OCI-LY1 (cell line): ENCODE data around the gene MAFB.

Source experiments
- H2AFZ ChIP-seq: fragments of 200-600 bp; sonication (generic), shearing (Covaris generic); 2 replicates; pipeline ENCODE4 v1.6.0; 2014; ENCODE audit warnings: antibody characterized with exemption, mild to moderate bottlenecking, low read length
- H3F3A ChIP-seq: fragments of 200-600 bp; sonication (generic), shearing (Covaris generic); 2 replicates; pipeline ENCODE4 v1.6.0; 2014; ENCODE audit warnings: mild to moderate bottlenecking, antibody characterized with exemption, low read length, moderate library complexity; ENCODE audit not compliant: insufficient read depth
- H3K27ac ChIP-seq: fragments of 200-600 bp; sonication (generic); 2 replicates; pipeline ENCODE4 v1.5.1; 2014; ENCODE audit warnings: low read length, mixed run types, mild to moderate bottlenecking, low read depth; ENCODE audit not compliant: poor library complexity, severe bottlenecking
- H3K27me3 ChIP-seq: fragments of 200-600 bp; sonication (generic); 2 replicates; pipeline ENCODE4 v1.6.0; 2014; ENCODE audit warnings: antibody characterized with exemption, mild to moderate bottlenecking, low read length, moderate library complexity; ENCODE audit not compliant: insufficient read depth
- H3K36me3 ChIP-seq: fragments of 200-600 bp; sonication (generic); 2 replicates; pipeline ENCODE4 v1.6.1; 2014; ENCODE audit warnings: mild to moderate bottlenecking, antibody characterized with exemption, low read length, moderate library complexity, mixed read lengths; ENCODE audit not compliant: insufficient read depth
- H3K4me1 ChIP-seq: fragments of 200-600 bp; sonication (generic); 2 replicates; pipeline ENCODE4 v1.5.1; 2014; ENCODE audit warnings: mild to moderate bottlenecking, low read length, moderate library complexity; ENCODE audit not compliant: insufficient read depth, severe bottlenecking
- H3K4me2 ChIP-seq: fragments of 200-600 bp; sonication (generic), shearing (Covaris generic); 2 replicates; pipeline ENCODE4 v1.6.1; 2014; ENCODE audit warnings: low read length
- H3K4me3 ChIP-seq: fragments of 200-600 bp; sonication (generic); 2 replicates; pipeline ENCODE4 v1.5.1; 2014; ENCODE audit warnings: low read length, low read depth, mild to moderate bottlenecking, mixed read lengths; ENCODE audit not compliant: poor library complexity, severe bottlenecking
- H3K79me2 ChIP-seq: fragments of 200-600 bp; shearing (Covaris generic); 2 replicates; pipeline ENCODE4 v1.6.1; 2016; ENCODE audit warnings: mixed run types, low read length, mixed read lengths; ENCODE audit not compliant: insufficient read depth
- H3K9ac ChIP-seq: fragments of 200-600 bp; sonication (generic), shearing (Covaris generic); 2 replicates; pipeline ENCODE4 v1.6.1; 2014; ENCODE audit warnings: mild to moderate bottlenecking, low read length, mixed read lengths
- H3K9me2 ChIP-seq: fragments of 200-600 bp; sonication (generic), shearing (Covaris generic); 2 replicates; pipeline ENCODE4 v1.6.1; 2014; ENCODE audit warnings: low read depth, mild to moderate bottlenecking, low read length, mixed read lengths
- H3K9me3 ChIP-seq: fragments of 200-600 bp; shearing (Covaris generic); 2 replicates; pipeline ENCODE4 v1.6.1; 2014; ENCODE audit warnings: low read length, mixed read lengths
- H4K20me1 ChIP-seq: fragments of 200-600 bp; sonication (generic), shearing (Covaris generic); 2 replicates; pipeline ENCODE4 v1.6.0; 2016; ENCODE audit warnings: mild to moderate bottlenecking, low read length; ENCODE audit not compliant: insufficient read depth
- EZH2 ChIP-seq: fragments of 200-600 bp; sonication (generic), shearing (Covaris generic); IDR thresholded peaks from 2 replicates; pipeline ENCODE4 v1.8.0; 2017; ENCODE audit warnings: borderline replicate concordance, mixed run types, mild to moderate bottlenecking, antibody characterized with exemption, low read length, moderate library complexity, mixed read lengths
- TF ChIP-seq, protein P1 (sequence below): fragments of 200-600 bp; sonication (generic), shearing (Covaris generic); IDR thresholded peaks from 2 replicates; pipeline ENCODE4 v1.5.1; 2017; ENCODE audit warnings: mild to moderate bottlenecking, antibody characterized with exemption, low read length, moderate library complexity, mixed read lengths

MAFB gene

DNA sequence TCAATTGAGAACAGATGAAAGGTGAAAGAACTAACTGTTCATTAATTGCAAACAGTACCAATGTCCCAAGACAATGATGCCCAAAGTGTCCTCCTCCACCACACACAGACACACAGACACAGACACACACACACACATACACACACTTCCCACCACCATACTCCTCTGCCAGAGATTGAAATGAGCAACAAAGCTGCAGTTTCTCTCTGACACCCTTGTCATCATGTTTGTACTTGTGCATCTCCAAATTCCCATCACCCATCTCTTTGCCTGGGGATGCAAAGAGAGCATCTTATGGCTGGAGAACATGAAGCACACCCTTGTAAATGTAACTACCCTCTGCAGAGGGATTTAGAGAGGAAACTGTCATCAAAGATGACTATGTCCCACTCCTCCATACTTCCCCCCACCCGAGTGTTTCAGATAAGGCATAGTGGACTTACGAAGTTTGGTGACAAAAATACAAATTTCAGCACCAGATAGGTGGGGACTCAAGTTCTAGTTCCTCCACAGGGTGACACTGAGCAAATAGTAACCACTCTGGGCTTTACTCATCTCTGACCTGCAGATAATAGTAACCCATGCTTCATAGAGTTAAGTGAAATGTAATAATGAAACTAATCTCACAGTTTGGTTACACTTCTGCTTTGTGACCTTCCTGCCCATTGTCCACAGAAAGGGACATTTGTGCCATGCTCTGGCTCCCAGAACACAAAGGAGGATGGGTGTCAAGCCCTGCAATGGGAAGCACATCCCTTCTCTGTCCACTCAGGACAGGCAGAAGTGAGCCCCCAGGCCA is 8.7 kb downstream of the MAFB start:
- Histone ChIP-seq H2AFZ (no peak overlapping the region), H3K9me2 (no peaks in the 10 kb centered on the region), H4K20me1 (no peaks in the 10 kb centered on the region), H3F3A (no peaks in the 10 kb centered on the region), H3K36me3 (no peaks in the 10 kb centered on the region), H3K9me3 (no peaks in the 10 kb centered on the region), H3K27me3 (no peaks in the 10 kb centered on the region), H3K27ac (no peak overlapping the region), H3K79me2 (no peaks in the 10 kb centered on the region), H3K9ac (no peak overlapping the region), H3K4me2 (no peak overlapping the region), H3K4me1 (no peaks in the 10 kb centered on the region), H3K4me3 (no peak overlapping the region)
- TF ChIP-seq EZH2, result no peak
- TF ChIP-seq, protein P1, sequence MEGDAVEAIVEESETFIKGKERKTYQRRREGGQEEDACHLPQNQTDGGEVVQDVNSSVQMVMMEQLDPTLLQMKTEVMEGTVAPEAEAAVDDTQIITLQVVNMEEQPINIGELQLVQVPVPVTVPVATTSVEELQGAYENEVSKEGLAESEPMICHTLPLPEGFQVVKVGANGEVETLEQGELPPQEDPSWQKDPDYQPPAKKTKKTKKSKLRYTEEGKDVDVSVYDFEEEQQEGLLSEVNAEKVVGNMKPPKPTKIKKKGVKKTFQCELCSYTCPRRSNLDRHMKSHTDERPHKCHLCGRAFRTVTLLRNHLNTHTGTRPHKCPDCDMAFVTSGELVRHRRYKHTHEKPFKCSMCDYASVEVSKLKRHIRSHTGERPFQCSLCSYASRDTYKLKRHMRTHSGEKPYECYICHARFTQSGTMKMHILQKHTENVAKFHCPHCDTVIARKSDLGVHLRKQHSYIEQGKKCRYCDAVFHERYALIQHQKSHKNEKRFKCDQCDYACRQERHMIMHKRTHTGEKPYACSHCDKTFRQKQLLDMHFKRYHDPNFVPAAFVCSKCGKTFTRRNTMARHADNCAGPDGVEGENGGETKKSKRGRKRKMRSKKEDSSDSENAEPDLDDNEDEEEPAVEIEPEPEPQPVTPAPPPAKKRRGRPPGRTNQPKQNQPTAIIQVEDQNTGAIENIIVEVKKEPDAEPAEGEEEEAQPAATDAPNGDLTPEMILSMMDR, result no peak

DNA sequence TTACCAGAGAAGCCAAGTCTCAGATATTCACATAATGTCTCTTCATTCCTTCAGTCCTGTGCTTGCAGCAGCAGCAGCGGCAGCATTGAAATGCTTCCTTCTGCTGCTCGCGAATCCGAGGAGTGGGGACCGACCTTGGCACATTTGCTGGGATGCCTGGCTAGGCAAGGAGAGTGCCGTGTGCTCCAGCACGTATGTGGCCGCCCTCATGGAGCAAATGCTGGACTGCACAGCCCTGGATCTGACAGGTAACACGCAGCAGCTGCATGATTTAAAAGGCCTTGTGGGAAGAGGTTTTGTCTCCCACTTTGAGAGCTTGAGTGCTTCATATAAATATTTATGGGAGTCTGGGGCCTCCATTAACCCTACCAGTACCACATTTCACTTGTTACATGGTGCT is 9.9 kb downstream of the MAFB start:
- no peak overlapping the region for H3K9ac ChIP-seq
- no peak for TF ChIP-seq EZH2
- TF ChIP-seq, protein P1, result no peak
- no peaks in the 10 kb centered on the region for H3K27me3 ChIP-seq

DNA sequence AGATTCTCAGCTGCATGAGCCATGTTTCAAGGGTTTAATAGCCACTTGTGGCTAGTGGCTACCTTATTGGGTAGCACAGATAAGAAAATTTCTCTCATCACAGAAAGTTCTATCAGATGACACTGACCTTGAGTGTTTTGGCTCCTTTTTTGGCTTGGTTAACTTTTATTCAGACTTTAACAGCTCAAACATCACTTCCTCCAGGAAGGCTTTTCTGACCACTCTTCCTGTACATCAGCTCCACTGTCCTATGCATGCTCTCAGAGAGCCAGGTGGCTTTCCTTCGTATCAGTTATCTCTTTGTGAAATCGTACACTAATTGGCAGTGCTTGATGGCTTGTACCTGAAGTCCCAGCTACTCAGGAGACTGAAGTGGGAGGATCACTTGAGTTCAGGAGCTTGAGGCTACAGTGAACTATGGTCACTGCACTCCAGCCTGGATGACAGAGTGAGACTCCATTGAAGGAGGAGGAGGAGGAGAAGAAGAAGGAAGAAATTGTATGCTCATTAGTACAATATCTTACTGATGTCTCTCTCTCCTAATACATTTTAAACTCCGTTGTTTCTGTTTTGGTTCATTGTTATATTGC is 10.7 kb downstream of the MAFB start:
- Histone ChIP-seq H2AFZ (no peak overlapping the region), H3K27ac (no peak overlapping the region), H3K9ac (no peak overlapping the region), H3K9me3 (no peaks in the 10 kb centered on the region), H3F3A (no peaks in the 10 kb centered on the region), H3K36me3 (no peaks in the 10 kb centered on the region), H4K20me1 (no peaks in the 10 kb centered on the region), H3K27me3 (no peaks in the 10 kb centered on the region), H3K9me2 (no peaks in the 10 kb centered on the region), H3K4me2 (no peak overlapping the region), H3K4me1 (no peaks in the 10 kb centered on the region), H3K79me2 (no peaks in the 10 kb centered on the region), H3K4me3 (no peak overlapping the region)
- TF ChIP-seq EZH2, result no peak
- TF ChIP-seq, protein P1, result no peak

More for the DNA sequence above, 9.9 kb downstream of the MAFB start:
- Histone ChIP-seq H3K4me1 (no peaks in the 10 kb centered on the region), H3K36me3 (no peaks in the 10 kb centered on the region), H3F3A (no peaks in the 10 kb centered on the region), H4K20me1 (no peaks in the 10 kb centered on the region), H3K9me2 (no peaks in the 10 kb centered on the region), H2AFZ (no peak overlapping the region), H3K27ac (no peak overlapping the region), H3K79me2 (no peaks in the 10 kb centered on the region), H3K4me2 (no peak overlapping the region), H3K9me3 (no peaks in the 10 kb centered on the region), H3K4me3 (no peak overlapping the region)
